GM18505 (cell line): Measurements from ENCODE around the gene GALE.

Experiments
- ATAC-seq: cut with Tn5 transposase; IDR thresholded peaks from one replicate; pipeline ENCODE4 v1.9.1; 2021; ENCODE audit not compliant: unreplicated experiment
- POLR2A ChIP-seq: IDR thresholded peaks from 4 replicates; pipeline ENCODE4 v1.6.1; 2011; ENCODE audit warnings: borderline replicate concordance; ENCODE audit not compliant: insufficient read depth, insufficient read length; ENCODE audit errors: extremely low read depth

GALE gene

GRCh38 chr1:23825076-23825761 is 24.7 kb upstream of the GALE start, which contains the start of gene HMGCL:
TSS of gene HMGCL (minus strand) at chr1:23825429. CDS start at chr1:23825415, 14 bp downstream.
- peak; percentile 98 for TF ChIP-seq POLR2A
- peak; percentile 88 for ATAC-seq

- no peak for TF ChIP-seq POLR2A
- no peak for ATAC-seq
These were observed 24.1 kb upstream of the GALE start for GRCh38 chr1:23824711-23825075.

- ATAC-seq, result no peak
These were observed 23.2 kb upstream of the GALE start for GRCh38 chr1:23823767-23824166.

GRCh38 chr1:23817633-23818032 is 17.1 kb upstream of the GALE start:
- no peak for ATAC-seq
- no peak for TF ChIP-seq POLR2A

More at GRCh38 chr1:23823767-23824166, 23.2 kb upstream of the GALE start:
- no peak for TF ChIP-seq POLR2A

- ATAC-seq, result no peak
- no peak for TF ChIP-seq POLR2A
These were observed 16.4 kb upstream of the GALE start for GRCh38 chr1:23816906-23817305.

- no peak for TF ChIP-seq POLR2A
- no peak for ATAC-seq
These were observed 15.8 kb upstream of the GALE start for GRCh38 chr1:23816361-23816760.

GRCh38 chr1:23814016-23814415 is 13.5 kb upstream of the GALE start:
- ATAC-seq, result no peak
- TF ChIP-seq POLR2A, result no peak

GRCh38 chr1:23810818-23811540 is 10.4 kb upstream of the GALE start:
- no peak for ATAC-seq
- TF ChIP-seq POLR2A, result no peak

- no peak for TF ChIP-seq POLR2A
- ATAC-seq, result no peak
These were observed 9.2 kb upstream of the GALE start for GRCh38 chr1:23809751-23810171.

GRCh38 chr1:23807453-23807852 is 6.9 kb upstream of the GALE start:
- TF ChIP-seq POLR2A, result no peak

GRCh38 chr1:23806280-23806679 is 5.7 kb upstream of the GALE start:
- no peak for TF ChIP-seq POLR2A
- ATAC-seq, result no peak

More at GRCh38 chr1:23807453-23807852, 6.9 kb upstream of the GALE start:
- ATAC-seq, result no peak

GRCh38 chr1:23805025-23805424 is 4.5 kb upstream of the GALE start:
- TF ChIP-seq POLR2A, result no peak
- no peak for ATAC-seq

- no peak for ATAC-seq
- no peak for TF ChIP-seq POLR2A
These were observed 3.8 kb upstream of the GALE start for GRCh38 chr1:23804183-23804835.
